Epithelial cell of proximal tubule (primary cell): ENCODE results near the gene ZG16B. TPM values are rescaled to one million over a fixed set of nuclear protein-coding genes. Genes with fewer than 3 reads are reported as not detected.

Experiments used
- DNase-seq: peaks from one replicate; pipeline ENCODE4 v3.0.0-alpha.2; 2011; ENCODE audit warnings: low read depth
- H3K4me3 ChIP-seq: 2 replicates; pipeline ENCODE4 v1.5.1; 2011; ENCODE audit warnings: low read depth, mild to moderate bottlenecking, low read length
- CTCF ChIP-seq: conservative IDR thresholded peaks from 2 replicates; pipeline ENCODE4 v1.5.1; 2012; ENCODE audit warnings: low read depth, mild to moderate bottlenecking, low read length
- total RNA-seq: library from RNA; depleted of rRNA; stranded (reverse); fragments of >200 nt; gene quantifications from 2 replicates; pipeline ENCODE4 v1.2.3, GENCODE V29; 2015

The ZG16B gene
- total RNA-seq, 1 donor from 2014 or later: 0.06 TPM

- no peak for TF ChIP-seq CTCF
- no peak overlapping the region for H3K4me3 ChIP-seq
- no peak for DNase-seq
Measured at GRCh38 chr16:2843526-2843925, 13.4 kb downstream of the ZG16B start.

GRCh38 chr16:2845116-2845515, 15.0 kb downstream of the ZG16B start:
- no peak for TF ChIP-seq CTCF
- H3K4me3 ChIP-seq: no peak overlapping the region
- DNase-seq: no peak

GRCh38 chr16:2846511-2847310, 16.6 kb downstream of the ZG16B start:
- TF ChIP-seq CTCF: no peak
- peak; percentile 88 for DNase-seq
- no peak overlapping the region for H3K4me3 ChIP-seq

- H3K4me3 ChIP-seq: no peak overlapping the region
- TF ChIP-seq CTCF: no peak
- DNase-seq: no peak
Measured at GRCh38 chr16:2848933-2849725, 19.0 kb downstream of the ZG16B start.

GRCh38 chr16:2852003-2852730, 22.1 kb downstream of the ZG16B start:
- TF ChIP-seq CTCF: no peak
- H3K4me3 ChIP-seq: no peak overlapping the region
- DNase-seq: no peak

- H3K4me3 ChIP-seq: no peak overlapping the region
- no peak for TF ChIP-seq CTCF
- no peak for DNase-seq
Measured at GRCh38 chr16:2852731-2853507, 22.8 kb downstream of the ZG16B start.
